ENCODE results near the gene HS3ST3A1. TPM values are rescaled to one million over a fixed set of nuclear protein-coding genes. Genes with fewer than 3 reads are reported as not detected.

Gene HS3ST3A1
- total and polyA plus RNA-seq, 2 experiments from 2014 or later, result 5.4 to 24.1 TPM

- Histone ChIP-seq H3F3A (replicated peaks; ENCODE audit: low read depth) (no peaks in the 10 kb centered on the region), H3K4me3 (no peak overlapping the region), H4K20me1 (replicated peaks; ENCODE audit: insufficient read depth) (0 out of 2 replicates have a peak, but pooled peaks cover 2% of the 10 kb centered on the region), H3K27me3 (ENCODE audit: insufficient read depth) (no peaks in the 10 kb centered on the region), H3K4me1 (ENCODE audit: insufficient read depth) (no peaks in the 10 kb centered on the region; the same call in 1 of the 2 replicates), H3K9me2 (ENCODE audit: insufficient read depth) (no peaks in the 10 kb centered on the region), H3K27ac (ENCODE audit: low read depth) (no peak overlapping the region), H2AFZ (no peak overlapping the region), H3K36me3 (ENCODE audit: insufficient read depth) (no peaks in the 10 kb centered on the region), H3K4me2 (no peak overlapping the region), H3K79me2 (replicated peaks; ENCODE audit: insufficient read depth) (no peaks in the 10 kb centered on the region)
- Mint-ChIP-seq H3K27me3 (ENCODE audit: insufficient read depth, low read depth, poor library complexity) (peaks cover 2% of the 10 kb centered on the region), H3K27ac (no peak overlapping the region; the same call in 1 of the 2 replicates), H3K4me3 (no peak overlapping the region), H3K9me3 (no peaks in the 10 kb centered on the region), H3K4me1 (peaks cover 10% of the 10 kb centered on the region), H3K36me3 (ENCODE audit: low read depth) (peaks cover 7% of the 10 kb centered on the region; the same call in 2 of the 3 replicates)
- no peak for DNase-seq (ENCODE audit: low spot score)
- ATAC-seq, result no peak
- TF ChIP-seq NANOG (IDR thresholded peaks at IDR 0.05; ENCODE audit: borderline replicate concordance) (no peak), REST (IDR thresholded peaks at IDR 0.05; ENCODE audit: unreplicated experiment) (no peak), CTCF (conservative IDR thresholded peaks at IDR 0.05; ENCODE audit: low read depth in 2 of 2) (no peak), POLR2AphosphoS5 (IDR thresholded peaks at IDR 0.05; ENCODE audit: low read depth) (no peak), STAT1 (IDR thresholded peaks at IDR 0.05; ENCODE audit: unreplicated experiment) (no peak), ZNF462 (CRISPR knock-in tag; IDR thresholded peaks at IDR 0.05) (no peak), ZNF114 (CRISPR knock-in tag; IDR thresholded peaks at IDR 0.05) (no peak), ZNF331 (CRISPR knock-in tag; IDR thresholded peaks at IDR 0.05; ENCODE audit: low read depth) (no peak), CREB1 (CRISPR knock-in tag; IDR thresholded peaks at IDR 0.05; ENCODE audit: low read depth) (no peak), EZH2phosphoT487 (IDR thresholded peaks at IDR 0.05; ENCODE audit: unreplicated experiment) (no peak)
Measured at GRCh38 chr17:13490906-13491482, 110.7 kb downstream of the HS3ST3A1 start.
